Fibroblast of gingiva (primary cell): Measurements from ENCODE around the gene ALDOC.
"Not testable (repeated sequence)": the region's sequence is repeated elsewhere in the genome, so short reads cannot be mapped to it uniquely, and the experiment has no call there.

ENCODE experiments used
- DNase-seq: peaks from one replicate; pipeline ENCODE4 v3.0.0-alpha.2; 2011; ENCODE audit warnings: low read depth

Gene ALDOC

GRCh38 chr17:28582513-28582912 lies 5.8 kb upstream of the ALDOC start:
- DNase-seq = no peak

GRCh38 chr17:28580959-28581358 lies 4.3 kb upstream of the ALDOC start:
- DNase-seq = no peak

- DNase-seq = no peak
Measured at GRCh38 chr17:28579526-28579925, 2.8 kb upstream of the ALDOC start.

- no peak for DNase-seq
Measured at GRCh38 chr17:28578246-28579195, 1.8 kb upstream of the ALDOC start.

GRCh38 chr17:28577466-28577824 lies 750 bp upstream of the ALDOC start:
- DNase-seq = no peak

GRCh38 chr17:28576016-28576415 lies 679 bp downstream of the ALDOC start:
- not testable (repeated sequence) for DNase-seq

GRCh38 chr17:28575126-28575795 lies 1.4 kb downstream of the ALDOC start:
- no peak for DNase-seq

- DNase-seq = no peak
Measured at GRCh38 chr17:28574526-28574925, 2.2 kb downstream of the ALDOC start.

- DNase-seq = no peak
Measured at GRCh38 chr17:28573966-28574480, 2.7 kb downstream of the ALDOC start.

GRCh38 chr17:28573521-28573920 lies 3.2 kb downstream of the ALDOC start:
- no peak for DNase-seq

GRCh38 chr17:28573040-28573380 lies 3.7 kb downstream of the ALDOC start:
- no peak for DNase-seq

GRCh38 chr17:28572259-28573039 lies 4.2 kb downstream of the ALDOC start:
- DNase-seq = no peak

- DNase-seq = peak; percentile 89
Measured at GRCh38 chr17:28571361-28572122, 5.2 kb downstream of the ALDOC start, which contains the start of gene PIGS. Gene PIGS, minus strand, starts transcription at chr17:28571524. Its CDS starts 28 bp downstream, at chr17:28571496.

- DNase-seq = no peak
Measured at GRCh38 chr17:28570716-28571360, 5.9 kb downstream of the ALDOC start.

GRCh38 chr17:28569446-28569845 lies 7.2 kb downstream of the ALDOC start:
- DNase-seq = no peak

GRCh38 chr17:28567604-28568003 lies 9.1 kb downstream of the ALDOC start:
- no peak for DNase-seq

GRCh38 chr17:28563475-28563874 lies 13.2 kb downstream of the ALDOC start:
- DNase-seq = peak; percentile 16

- no peak for DNase-seq
Measured at GRCh38 chr17:28555022-28555421, 21.7 kb downstream of the ALDOC start.

GRCh38 chr17:28554565-28554964 lies 22.1 kb downstream of the ALDOC start:
- DNase-seq = no peak

GRCh38 chr17:28553000-28553505 lies 23.6 kb downstream of the ALDOC start:
- DNase-seq = no peak
